GM12872 (cell line): ENCODE data around the gene KEAP1.

Experiments
- CTCF ChIP-seq: IDR thresholded peaks from 3 replicates; pipeline ENCODE4 v1.5.1; 2011; ENCODE audit warnings: low read depth, mild to moderate bottlenecking, low read length, moderate library complexity; ENCODE audit not compliant: insufficient read depth

The KEAP1 gene

GRCh38 chr19:10450191-10450852 is 52.8 kb downstream of the KEAP1 start:
- TF ChIP-seq CTCF: no peak

GRCh38 chr19:10449037-10449436 is 54.1 kb downstream of the KEAP1 start:
- no peak for TF ChIP-seq CTCF

- TF ChIP-seq CTCF: no peak
Measured at GRCh38 chr19:10442698-10443097, 60.5 kb downstream of the KEAP1 start.

DNA sequence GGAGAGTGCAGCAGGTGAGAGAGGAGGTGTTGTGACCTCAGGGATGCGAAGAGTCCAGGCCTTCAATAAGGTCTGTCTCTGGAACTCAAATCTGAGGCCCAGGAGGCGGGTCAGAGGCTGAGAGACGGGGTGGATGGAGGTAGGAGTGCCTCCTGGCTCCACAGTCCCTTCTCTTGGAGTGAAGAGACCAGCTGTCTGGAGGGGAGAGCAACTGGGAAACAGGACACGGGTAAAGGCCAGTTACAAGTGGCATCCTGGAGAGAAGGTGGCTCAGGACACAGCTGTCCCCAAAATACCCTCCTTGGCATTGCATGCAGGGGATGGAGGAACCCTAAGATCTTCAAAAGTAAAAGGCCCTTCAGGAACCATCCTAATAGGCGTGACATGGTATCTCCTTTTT is 63.6 kb downstream of the KEAP1 start:
- no peak for TF ChIP-seq CTCF
